ENCODE results near the gene SGCD.

Gene SGCD

GRCh38 chr5:156686380-156686779 is 359.4 kb downstream of the SGCD start:
- TF ChIP-seq CTCF (IDR thresholded peaks at IDR 0.05): no peak

- no peak for TF ChIP-seq CTCF (IDR thresholded peaks at IDR 0.05)
Observed at GRCh38 chr5:156686796-156687195, 359.8 kb downstream of the SGCD start.

- TF ChIP-seq CTCF (IDR thresholded peaks at IDR 0.05): no peak
Observed at GRCh38 chr5:156687514-156687913, 360.6 kb downstream of the SGCD start.

GRCh38 chr5:156691572-156691971 is 364.6 kb downstream of the SGCD start:
- no peak for TF ChIP-seq CTCF (IDR thresholded peaks at IDR 0.05)

- no peak for TF ChIP-seq CTCF (IDR thresholded peaks at IDR 0.05)
Observed at GRCh38 chr5:156693113-156693512, 366.1 kb downstream of the SGCD start.

GRCh38 chr5:156694598-156694997 is 367.6 kb downstream of the SGCD start:
- no peak for TF ChIP-seq CTCF (IDR thresholded peaks at IDR 0.05)

GRCh38 chr5:156695774-156696173 is 368.8 kb downstream of the SGCD start:
- TF ChIP-seq CTCF (IDR thresholded peaks at IDR 0.05): no peak

- TF ChIP-seq CTCF (IDR thresholded peaks at IDR 0.05): no peak
Observed at GRCh38 chr5:156698323-156698722, 371.4 kb downstream of the SGCD start.
